T-helper 1 cell treated with Interleukin-12 subunit alpha and Interleukin-12 subunit beta and Interleukin-4 antibody, amounts not matched to agents 30 ng/mL and 1 ng/mL, for 36 hours (primary cell): Measurements from ENCODE around the gene FAT4. TPM values are rescaled to one million over a fixed set of nuclear protein-coding genes. Genes with fewer than 3 reads are reported as not detected.

Experiments used
- intact Hi-C: fragments of 100-400 bp; cut with micrococcal nuclease; formaldehyde crosslinking; loops from one replicate; pipeline ENCODE4 v1.15.1; 2024
- total RNA-seq: library from RNA; stranded (reverse); gene quantifications from 2 replicates; pipeline ENCODE4 v1.2.3, GENCODE V29; 2022

The FAT4 gene
- total RNA-seq, 1 donor from 2014 or later, result not detected

GRCh38 chr4:125316791-125317524, 2.2 kb downstream of the FAT4 start:
- intact Hi-C loops, result loop anchor here (10.0 kb wide), 1 partner anchor 1288 kb away; no protein-coding TSS in a partner anchor

DNA sequence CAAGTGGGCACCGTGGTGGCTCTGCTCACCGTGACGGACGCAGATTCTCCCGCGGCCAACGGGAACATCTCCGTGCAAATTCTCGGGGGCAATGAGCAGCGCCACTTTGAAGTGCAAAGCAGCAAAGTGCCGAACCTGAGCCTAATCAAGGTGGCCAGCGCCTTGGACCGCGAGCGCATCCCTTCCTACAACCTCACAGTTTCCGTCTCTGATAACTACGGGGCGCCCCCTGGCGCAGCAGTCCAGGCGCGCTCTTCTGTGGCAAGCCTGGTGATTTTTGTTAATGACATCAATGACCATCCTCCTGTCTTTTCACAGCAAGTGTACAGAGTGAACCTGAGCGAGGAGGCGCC, 2.7 kb downstream of the FAT4 start:
- intact Hi-C loops, result loop anchor here (10.0 kb wide), 1 partner anchor 1287 kb away; no protein-coding TSS in a partner anchor

DNA sequence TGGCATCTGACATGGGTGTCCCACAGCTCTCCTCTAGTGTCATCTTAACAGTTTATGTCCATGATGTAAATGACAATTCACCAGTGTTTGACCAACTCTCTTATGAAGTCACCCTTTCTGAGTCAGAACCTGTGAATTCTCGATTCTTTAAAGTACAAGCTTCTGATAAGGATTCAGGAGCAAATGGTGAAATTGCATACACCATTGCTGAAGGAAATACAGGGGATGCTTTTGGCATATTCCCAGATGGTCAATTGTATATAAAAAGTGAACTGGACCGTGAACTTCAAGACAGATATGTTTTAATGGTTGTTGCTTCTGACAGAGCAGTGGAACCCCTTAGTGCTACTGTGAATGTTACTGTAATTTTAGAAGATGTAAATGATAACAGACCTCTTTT, 4.6 kb downstream of the FAT4 start:
- intact Hi-C loops, result loop anchor here (10.0 kb wide), 1 partner anchor 1285 kb away; no protein-coding TSS in a partner anchor

- intact Hi-C loops, result no loop called here
Measured at GRCh38 chr4:125321709-125322365, 7.1 kb downstream of the FAT4 start.

GRCh38 chr4:125322366-125322730, 7.6 kb downstream of the FAT4 start:
- intact Hi-C loops, result no loop called here

- intact Hi-C loops, result no loop called here
Measured at GRCh38 chr4:125323654-125324053, 8.9 kb downstream of the FAT4 start.

- intact Hi-C loops, result no loop called here
Measured at GRCh38 chr4:125325733-125326132, 11.0 kb downstream of the FAT4 start.

GRCh38 chr4:125331116-125331515, 16.4 kb downstream of the FAT4 start:
- intact Hi-C loops, result no loop called here

- intact Hi-C loops, result no loop called here
Measured at GRCh38 chr4:125334926-125335325, 20.2 kb downstream of the FAT4 start.

GRCh38 chr4:125338814-125339213, 24.1 kb downstream of the FAT4 start:
- intact Hi-C loops, result no loop called here

- intact Hi-C loops, result no loop called here
Measured at GRCh38 chr4:125344198-125344597, 29.4 kb downstream of the FAT4 start.

DNA sequence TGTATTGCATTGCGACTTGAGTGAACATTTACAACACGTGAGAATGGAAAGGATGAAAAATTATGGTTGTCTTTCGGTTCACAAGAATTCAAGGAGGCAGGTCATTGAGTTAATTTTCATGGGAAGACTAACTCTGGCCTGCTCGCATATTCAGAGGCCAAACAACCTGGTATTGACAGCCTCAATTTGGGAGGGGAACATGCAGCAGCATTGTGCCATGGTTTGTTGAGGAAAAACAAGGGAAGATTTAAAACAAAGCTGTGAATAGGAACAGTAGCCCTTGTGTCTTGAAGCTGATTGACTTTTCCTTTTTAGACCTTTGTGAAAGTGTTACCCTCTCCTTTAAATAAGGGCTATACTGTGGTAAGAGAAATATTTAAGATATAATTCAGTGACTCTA, 31.9 kb downstream of the FAT4 start:
- intact Hi-C loops, result no loop called here

GRCh38 chr4:125350470-125351135, 35.8 kb downstream of the FAT4 start:
- intact Hi-C loops, result no loop called here

DNA sequence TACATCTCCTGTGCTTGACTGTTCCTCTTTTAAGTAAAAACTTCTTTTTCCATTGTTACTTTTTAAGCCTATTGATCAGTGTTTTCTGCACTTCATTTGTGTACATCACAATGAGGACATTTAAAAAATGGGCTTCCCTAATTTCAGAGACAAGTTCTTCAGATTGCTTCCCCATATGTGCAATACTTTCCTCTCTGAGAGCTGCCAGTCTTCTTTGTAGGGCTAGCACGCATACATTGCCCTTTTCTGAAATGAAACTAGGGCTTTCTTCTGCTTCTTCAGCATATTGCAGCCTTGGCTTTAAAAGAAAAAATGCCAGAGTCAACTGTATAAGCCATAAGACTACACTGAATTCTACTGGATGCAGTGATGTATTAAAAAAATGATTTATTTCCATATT, 37.8 kb downstream of the FAT4 start:
- intact Hi-C loops, result no loop called here

GRCh38 chr4:125353131-125353530, 38.4 kb downstream of the FAT4 start:
- intact Hi-C loops, result no loop called here

- intact Hi-C loops, result no loop called here
Measured at GRCh38 chr4:125355791-125356190, 41.0 kb downstream of the FAT4 start.

DNA sequence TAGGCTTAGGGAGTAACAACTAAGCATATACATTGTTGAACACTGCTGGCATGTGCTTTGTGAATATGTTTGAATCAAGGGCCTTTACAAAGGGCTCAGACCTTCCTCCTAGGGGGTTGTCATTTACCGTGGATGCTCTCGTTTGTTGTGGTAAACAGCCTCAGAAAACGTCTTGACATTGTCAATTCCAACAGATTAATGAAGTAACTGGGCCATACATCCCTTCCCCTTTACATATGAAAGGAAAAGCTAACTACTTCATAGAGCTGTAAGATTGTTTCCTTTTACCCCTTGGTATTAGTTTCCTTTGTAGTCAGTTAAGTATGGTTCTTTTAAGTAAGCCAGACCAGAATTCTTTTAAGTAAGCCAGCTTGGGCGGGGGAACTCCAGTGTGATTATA, 42.9 kb downstream of the FAT4 start:
- intact Hi-C loops, result no loop called here

DNA sequence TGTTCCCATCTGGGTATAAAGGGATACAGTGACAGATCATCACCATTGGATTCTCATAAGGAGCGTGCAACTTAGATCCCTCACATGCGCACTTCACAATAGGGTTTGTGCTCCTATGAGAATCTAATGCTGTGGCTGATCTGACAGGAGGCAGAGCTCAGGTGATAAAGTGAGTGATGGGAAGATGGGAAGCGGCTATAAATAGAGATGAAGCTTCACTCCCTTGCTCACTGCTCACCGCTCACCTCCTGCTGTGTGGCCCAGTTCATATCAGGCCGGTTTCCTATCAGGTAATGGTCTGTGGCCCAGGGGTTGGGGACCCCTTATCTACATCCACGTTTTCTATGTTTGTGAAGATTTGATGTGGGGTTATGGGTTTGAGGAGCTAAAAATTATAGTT, 43.7 kb downstream of the FAT4 start:
- intact Hi-C loops, result no loop called here

DNA sequence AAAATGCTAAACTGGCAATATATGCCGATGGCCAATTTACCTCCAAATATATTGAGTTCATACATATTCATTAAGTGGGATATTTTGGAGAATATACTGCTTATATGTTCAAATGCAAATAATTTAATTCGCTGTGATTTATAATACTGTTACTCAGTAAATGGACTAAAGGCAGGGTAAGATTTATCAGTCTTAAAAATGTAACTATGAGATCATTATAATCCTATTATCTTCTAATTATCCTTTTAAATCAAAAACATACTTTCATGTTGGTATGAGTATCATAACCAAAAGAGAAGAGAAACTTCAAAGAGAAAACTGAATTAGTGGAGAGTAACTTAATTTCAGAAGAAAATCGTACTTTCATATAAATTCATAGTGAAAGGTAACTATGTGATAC, 44.6 kb downstream of the FAT4 start:
- intact Hi-C loops, result no loop called here

DNA sequence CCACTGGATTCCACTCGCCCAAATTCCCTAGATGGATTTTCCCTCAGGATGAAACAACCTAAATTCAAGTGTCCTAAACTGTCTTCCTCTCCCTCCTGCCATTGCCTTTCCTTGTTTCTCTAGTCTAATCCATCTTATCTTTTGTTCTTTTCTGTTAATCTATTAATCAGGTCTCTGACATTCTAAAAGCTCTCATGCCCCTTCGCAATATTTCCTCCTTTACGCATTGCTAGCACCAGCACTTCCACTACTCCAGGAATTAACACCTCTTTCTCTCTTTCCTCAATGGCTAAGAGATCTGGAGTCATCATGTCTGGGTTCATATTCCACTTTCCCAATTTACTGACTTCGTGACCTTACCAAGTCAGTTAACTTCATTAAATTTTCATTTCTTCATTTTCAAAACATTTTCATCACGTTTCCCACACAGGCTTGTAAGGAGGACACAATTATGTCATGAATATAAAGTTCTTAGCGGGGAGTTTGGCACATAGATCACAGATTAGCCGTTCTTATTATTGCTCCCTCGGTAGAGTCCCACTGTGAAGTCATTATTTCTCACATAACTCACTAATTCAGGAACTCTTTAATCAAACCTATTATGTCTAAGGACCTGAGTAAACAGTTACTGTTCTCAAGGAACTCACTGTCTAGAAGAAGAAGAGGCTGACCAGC, 45.3 kb downstream of the FAT4 start:
- intact Hi-C loops, result no loop called here

- intact Hi-C loops, result no loop called here
Measured at GRCh38 chr4:125360727-125361126, 46.0 kb downstream of the FAT4 start.
